Measurements from ENCODE around the gene ARHGAP44. TPM values are rescaled to one million over a fixed set of nuclear protein-coding genes. Genes with fewer than 3 reads are reported as not detected.

Gene ARHGAP44
- total RNA-seq, 1 donor from 2014 or later: 39.0 TPM

DNA sequence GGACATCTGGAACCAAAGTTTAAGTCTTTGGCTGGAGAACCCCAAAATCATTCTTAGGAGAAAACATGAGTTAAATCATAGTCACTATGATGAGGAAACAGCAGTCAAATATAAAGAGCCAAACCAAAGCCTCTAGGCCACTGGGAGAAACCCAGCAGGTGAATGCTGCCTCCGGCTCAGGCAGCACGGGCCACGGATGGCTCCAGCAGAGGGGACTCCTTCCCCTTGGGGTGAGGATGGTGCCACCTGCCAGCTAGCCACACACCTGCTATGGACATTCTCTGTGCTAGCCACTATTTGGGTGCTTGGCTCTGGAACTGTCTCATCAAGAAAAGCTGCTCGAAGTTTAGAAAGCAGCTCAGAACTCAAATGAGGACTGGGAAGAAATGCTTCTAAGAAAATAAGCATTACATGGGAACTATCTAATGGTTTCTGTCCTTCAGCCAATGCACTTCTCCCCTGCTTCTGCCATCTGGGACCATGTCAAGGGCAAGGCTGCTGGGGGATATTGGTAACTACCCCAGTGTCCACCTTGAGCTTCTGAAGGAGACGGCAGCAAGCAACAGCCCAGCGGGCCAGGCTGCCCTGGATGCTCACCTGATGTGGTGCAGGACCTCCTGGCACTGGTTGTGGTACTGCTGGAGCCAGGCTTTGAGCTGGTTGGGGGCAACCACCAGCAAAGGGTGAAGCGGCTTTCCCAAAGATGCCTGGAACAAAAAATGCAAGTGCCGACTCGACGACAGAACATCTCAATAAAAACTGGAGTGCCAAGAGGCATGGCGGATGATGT, 206.0 kb downstream of the ARHGAP44 start:
- H3K9me3 ChIP-seq: no peaks in the 10 kb centered on the region
- ATAC-seq: no peak
- no peaks in the 10 kb centered on the region for H3K27me3 ChIP-seq (ENCODE audit: low read depth)
- H3K4me1 ChIP-seq: no peaks in the 10 kb centered on the region
- intact Hi-C loops (cut with DNase I): no loop called here
- no peak for DNase-seq
- TF ChIP-seq, protein P1, sequence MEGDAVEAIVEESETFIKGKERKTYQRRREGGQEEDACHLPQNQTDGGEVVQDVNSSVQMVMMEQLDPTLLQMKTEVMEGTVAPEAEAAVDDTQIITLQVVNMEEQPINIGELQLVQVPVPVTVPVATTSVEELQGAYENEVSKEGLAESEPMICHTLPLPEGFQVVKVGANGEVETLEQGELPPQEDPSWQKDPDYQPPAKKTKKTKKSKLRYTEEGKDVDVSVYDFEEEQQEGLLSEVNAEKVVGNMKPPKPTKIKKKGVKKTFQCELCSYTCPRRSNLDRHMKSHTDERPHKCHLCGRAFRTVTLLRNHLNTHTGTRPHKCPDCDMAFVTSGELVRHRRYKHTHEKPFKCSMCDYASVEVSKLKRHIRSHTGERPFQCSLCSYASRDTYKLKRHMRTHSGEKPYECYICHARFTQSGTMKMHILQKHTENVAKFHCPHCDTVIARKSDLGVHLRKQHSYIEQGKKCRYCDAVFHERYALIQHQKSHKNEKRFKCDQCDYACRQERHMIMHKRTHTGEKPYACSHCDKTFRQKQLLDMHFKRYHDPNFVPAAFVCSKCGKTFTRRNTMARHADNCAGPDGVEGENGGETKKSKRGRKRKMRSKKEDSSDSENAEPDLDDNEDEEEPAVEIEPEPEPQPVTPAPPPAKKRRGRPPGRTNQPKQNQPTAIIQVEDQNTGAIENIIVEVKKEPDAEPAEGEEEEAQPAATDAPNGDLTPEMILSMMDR (IDR thresholded peaks at IDR 0.05): no peak
- H3K4me3 ChIP-seq: no peak overlapping the region
- H3K36me3 ChIP-seq: peaks cover 100% of the 10 kb centered on the region
- no peak overlapping the region for H3K27ac ChIP-seq

DNA sequence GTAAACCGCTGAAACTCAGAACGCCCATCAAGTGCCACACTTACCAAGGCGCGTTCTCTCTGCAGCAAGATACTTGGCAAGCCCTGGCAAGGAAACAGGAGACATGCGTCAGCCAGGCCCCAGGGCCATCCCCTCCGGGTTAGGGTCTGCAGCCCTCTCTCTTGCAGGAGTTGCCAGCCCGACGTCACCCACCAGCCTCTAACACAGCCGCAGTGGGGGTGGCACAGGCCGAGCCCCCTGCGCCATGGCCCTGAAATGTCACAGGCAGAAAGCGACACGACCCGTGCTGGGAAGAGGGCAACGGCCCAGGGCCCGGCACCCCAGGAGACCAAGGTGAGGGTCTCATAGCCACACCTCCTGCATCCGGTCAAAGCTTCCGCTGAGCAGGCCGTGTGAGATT, 206.6 kb downstream of the ARHGAP44 start:
- Histone ChIP-seq H3K27me3 (ENCODE audit: low read depth) (no peaks in the 10 kb centered on the region), H3K36me3 (peaks cover 100% of the 10 kb centered on the region), H3K9me3 (no peaks in the 10 kb centered on the region), H3K4me1 (no peaks in the 10 kb centered on the region), H3K4me3 (no peak overlapping the region), H3K27ac (no peak overlapping the region)
- ATAC-seq (no peak), DNase-seq (no peak)
- intact Hi-C loops (cut with DNase I): no loop called here
- TF ChIP-seq, protein P1 (IDR thresholded peaks at IDR 0.05): no peak

- Histone ChIP-seq H3K27me3 (ENCODE audit: low read depth) (no peaks in the 10 kb centered on the region), H3K36me3 (peaks cover 100% of the 10 kb centered on the region), H3K4me1 (no peaks in the 10 kb centered on the region), H3K9me3 (no peaks in the 10 kb centered on the region), H3K27ac (no peak overlapping the region), H3K4me3 (no peak overlapping the region)
- no peak for DNase-seq
- intact Hi-C loops (cut with DNase I): no loop called here
- no peak for ATAC-seq
- TF ChIP-seq, protein P1 (IDR thresholded peaks at IDR 0.05): no peak
These were observed 207.1 kb downstream of the ARHGAP44 start for GRCh38 chr17:12996357-12996756.

DNA sequence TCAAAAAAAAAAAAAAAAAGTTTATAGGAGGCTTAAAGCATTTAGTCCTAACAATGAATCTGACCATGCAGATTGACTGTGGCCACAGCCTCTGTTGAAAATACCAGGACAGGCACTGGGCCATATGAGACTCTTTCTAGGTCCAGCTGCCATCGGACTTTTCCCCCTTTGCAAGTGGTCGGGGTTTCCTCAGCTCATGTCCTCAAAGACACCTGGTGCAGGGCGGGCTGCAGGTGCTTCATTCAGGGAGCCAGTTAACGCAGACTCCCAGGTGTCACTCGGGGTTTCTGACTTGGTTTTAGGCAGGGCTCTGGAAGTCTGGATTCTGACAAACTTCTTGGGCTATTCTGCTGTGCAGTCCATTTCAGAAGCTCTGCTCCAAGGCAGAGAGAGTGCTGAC, 207.6 kb downstream of the ARHGAP44 start:
- Histone ChIP-seq H3K9me3 (no peaks in the 10 kb centered on the region), H3K36me3 (peaks cover 100% of the 10 kb centered on the region), H3K4me3 (no peak overlapping the region), H3K27me3 (ENCODE audit: low read depth) (no peaks in the 10 kb centered on the region), H3K27ac (no peak overlapping the region), H3K4me1 (no peaks in the 10 kb centered on the region)
- intact Hi-C loops (cut with DNase I): no loop called here
- DNase-seq (no peak), ATAC-seq (no peak)
- TF ChIP-seq, protein P1 (IDR thresholded peaks at IDR 0.05): no peak

DNA sequence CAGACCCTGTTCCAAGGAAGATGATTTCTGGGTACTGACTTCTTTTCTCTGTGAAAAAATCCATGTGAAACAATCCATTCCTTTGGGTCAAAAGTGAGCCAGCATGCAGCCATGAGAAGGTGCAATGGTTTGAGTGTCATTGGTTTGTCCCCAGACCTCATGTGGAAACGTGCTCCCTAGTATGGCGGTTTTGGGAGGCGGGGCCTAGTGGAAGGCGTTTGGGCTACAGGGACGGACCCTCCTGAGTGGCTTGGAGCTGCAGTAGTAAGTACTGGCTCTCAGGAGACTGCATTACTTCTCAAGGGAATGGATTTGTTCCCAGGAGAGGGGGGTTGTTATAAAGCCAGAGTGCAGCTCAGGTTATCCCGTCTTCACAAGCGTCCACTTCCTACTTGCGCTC, 209.2 kb downstream of the ARHGAP44 start:
- no peaks in the 10 kb centered on the region for H3K4me1 ChIP-seq
- intact Hi-C loops (cut with DNase I): no loop called here
- TF ChIP-seq, protein P1 (IDR thresholded peaks at IDR 0.05): no peak
- ATAC-seq (no peak), DNase-seq (no peak)
- no peak overlapping the region for H3K4me3 ChIP-seq
- H3K27ac ChIP-seq: no peak overlapping the region
- peaks cover 99% of the 10 kb centered on the region for H3K36me3 ChIP-seq
- no peaks in the 10 kb centered on the region for H3K27me3 ChIP-seq (ENCODE audit: low read depth)
- no peaks in the 10 kb centered on the region for H3K9me3 ChIP-seq

Data from lower lobe of right lung (tissue), 2 donors.